Hepatocyte (in vitro differentiated cells): ENCODE measurements around the gene THAP4. TPM values are rescaled to one million over a fixed set of nuclear protein-coding genes. Genes with fewer than 3 reads are reported as not detected.

Source experiments
- DNase-seq: peaks from one replicate; pipeline ENCODE4 v3.0.0-alpha.2; 2016; ENCODE audit warnings: low spot score
- H2AFZ ChIP-seq: fragments of 200-600 bp; sonication (generic); 2 replicates; pipeline ENCODE4 v1.6.0; 2016; ENCODE audit warnings: antibody characterized with exemption, mild to moderate bottlenecking
- H3K27ac ChIP-seq: fragments of 200-600 bp; sonication (generic); 2 replicates; pipeline ENCODE4 v1.5.1; 2016; ENCODE audit warnings: mild to moderate bottlenecking
- H3K27me3 ChIP-seq: fragments of 200-600 bp; sonication (generic); 2 replicates; pipeline ENCODE4 v1.6.1; 2016
- H3K36me3 ChIP-seq: fragments of 200-600 bp; sonication (generic); replicated peaks from 2 replicates; pipeline ENCODE4 v1.5.1; 2016; ENCODE audit warnings: low read depth; ENCODE audit not compliant: insufficient read depth
- H3K4me1 ChIP-seq: fragments of 200-600 bp; sonication (generic); 2 replicates; pipeline ENCODE4 v1.5.1; 2016; ENCODE audit warnings: mild to moderate bottlenecking, moderate library complexity; ENCODE audit not compliant: insufficient read depth
- H3K4me2 ChIP-seq: fragments of 200-600 bp; sonication (generic); 2 replicates; pipeline ENCODE4 v1.6.0; 2016
- H3K4me3 ChIP-seq: fragments of 200-600 bp; sonication (generic); 2 replicates; pipeline ENCODE4 v1.5.1; 2016; ENCODE audit warnings: mild to moderate bottlenecking
- H3K79me2 ChIP-seq: fragments of 200-600 bp; sonication (generic); 2 replicates; pipeline ENCODE4 v1.6.0; 2017; ENCODE audit warnings: mild to moderate bottlenecking
- H3K9me2 ChIP-seq: fragments of 200-600 bp; sonication (generic); replicated peaks from 2 replicates; pipeline ENCODE4 v1.6.0; 2017; ENCODE audit warnings: mild to moderate bottlenecking; ENCODE audit not compliant: insufficient read depth
- H3K9me3 ChIP-seq: fragments of 200-600 bp; sonication (generic); 2 replicates; pipeline ENCODE4 v1.5.1; 2016; ENCODE audit warnings: low read depth, mild to moderate bottlenecking
- H4K20me1 ChIP-seq: fragments of 200-600 bp; sonication (generic); 2 replicates; pipeline ENCODE4 v1.6.0; 2016; ENCODE audit warnings: mild to moderate bottlenecking; ENCODE audit not compliant: insufficient read depth, poor library complexity, severe bottlenecking
- EZH2 ChIP-seq: fragments of 200-600 bp; sonication (generic); IDR thresholded peaks from 2 replicates; pipeline ENCODE4 v1.6.1; 2016; ENCODE audit warnings: antibody characterized with exemption, mild to moderate bottlenecking, borderline replicate concordance
- EZH2phosphoT487 ChIP-seq: fragments of 200-600 bp; sonication (generic); IDR thresholded peaks from one replicate; pipeline ENCODE4 v1.6.1; 2018; ENCODE audit warnings: antibody characterized with exemption, mild to moderate bottlenecking, low read depth, moderate library complexity; ENCODE audit not compliant: unreplicated experiment, severe bottlenecking
- WGBS: methylation state at CpG from one replicate; pipeline ENCODE4 v1.1.6; 2016; ENCODE audit warnings: low lambda C conversion rate; ENCODE audit errors: missing lambda C conversion rate; 5-methylcytosine and 5-hydroxymethylcytosine counted together
- polyA plus RNA-seq: library from polyadenylated mRNA; unstranded; fragments of >200 nt; fragmentation: Nextera tagmentation; extraction: Ambion mirVana; gene quantifications from 2 replicates; pipeline ENCODE4 v1.2.1, GENCODE V29; 2016
- total RNA-seq: library from RNA; depleted of rRNA; stranded (reverse); fragments of >200 nt; gene quantifications from 2 replicates; pipeline ENCODE4 v1.2.3, GENCODE V29; 2014
- TF ChIP-seq, protein P1 (sequence below): fragments of 200-600 bp; sonication (generic); IDR thresholded peaks from 2 replicates; pipeline ENCODE4 v1.5.1; 2016; ENCODE audit warnings: antibody characterized with exemption, mild to moderate bottlenecking; ENCODE audit not compliant: poor library complexity

THAP4 gene
- total and polyA plus RNA-seq, 2 experiments from 2014 or later = 43.2 to 58.1 TPM

GRCh38 chr2:241638940-241639339 is 2.0 kb upstream of the THAP4 start:
- H3K9me2 ChIP-seq = no peaks in the 10 kb centered on the region
- peak overlapping the region; percentile 80 for H3K4me2 ChIP-seq
- peaks cover 86% of the 10 kb centered on the region for H3K79me2 ChIP-seq
- H3K27me3 ChIP-seq = no peaks in the 10 kb centered on the region
- no peak overlapping the region for H2AFZ ChIP-seq
- DNase-seq = no peak
- H3K36me3 ChIP-seq = no peaks in the 10 kb centered on the region
- no peak overlapping the region for H3K27ac ChIP-seq
- peaks cover 26% of the 10 kb centered on the region for H3K4me1 ChIP-seq
- no peaks in the 10 kb centered on the region for H3K9me3 ChIP-seq
- H3K4me3 ChIP-seq = peak overlapping the region; percentile 93
- peaks cover 56% of the 10 kb centered on the region for H4K20me1 ChIP-seq
- no peak for TF ChIP-seq EZH2phosphoT487
- TF ChIP-seq, protein P1, sequence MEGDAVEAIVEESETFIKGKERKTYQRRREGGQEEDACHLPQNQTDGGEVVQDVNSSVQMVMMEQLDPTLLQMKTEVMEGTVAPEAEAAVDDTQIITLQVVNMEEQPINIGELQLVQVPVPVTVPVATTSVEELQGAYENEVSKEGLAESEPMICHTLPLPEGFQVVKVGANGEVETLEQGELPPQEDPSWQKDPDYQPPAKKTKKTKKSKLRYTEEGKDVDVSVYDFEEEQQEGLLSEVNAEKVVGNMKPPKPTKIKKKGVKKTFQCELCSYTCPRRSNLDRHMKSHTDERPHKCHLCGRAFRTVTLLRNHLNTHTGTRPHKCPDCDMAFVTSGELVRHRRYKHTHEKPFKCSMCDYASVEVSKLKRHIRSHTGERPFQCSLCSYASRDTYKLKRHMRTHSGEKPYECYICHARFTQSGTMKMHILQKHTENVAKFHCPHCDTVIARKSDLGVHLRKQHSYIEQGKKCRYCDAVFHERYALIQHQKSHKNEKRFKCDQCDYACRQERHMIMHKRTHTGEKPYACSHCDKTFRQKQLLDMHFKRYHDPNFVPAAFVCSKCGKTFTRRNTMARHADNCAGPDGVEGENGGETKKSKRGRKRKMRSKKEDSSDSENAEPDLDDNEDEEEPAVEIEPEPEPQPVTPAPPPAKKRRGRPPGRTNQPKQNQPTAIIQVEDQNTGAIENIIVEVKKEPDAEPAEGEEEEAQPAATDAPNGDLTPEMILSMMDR = no peak
- WGBS = 94% methylated on average over 14 of the region's 14 CpGs

GRCh38 chr2:241637795-241638660 is 1.1 kb upstream of the THAP4 start:
- H2AFZ ChIP-seq = peak overlapping the region; percentile 90
- H3K9me3 ChIP-seq = no peaks in the 10 kb centered on the region
- peak; percentile 49 for DNase-seq
- peak overlapping the region; percentile 93 for H3K4me3 ChIP-seq
- peaks cover 26% of the 10 kb centered on the region for H3K4me1 ChIP-seq
- no peaks in the 10 kb centered on the region for H3K9me2 ChIP-seq
- H3K36me3 ChIP-seq = no peaks in the 10 kb centered on the region
- H3K27me3 ChIP-seq = no peaks in the 10 kb centered on the region
- H3K27ac ChIP-seq = peak overlapping the region; percentile 99
- H3K4me2 ChIP-seq = peak overlapping the region; percentile 80
- peaks cover 52% of the 10 kb centered on the region for H4K20me1 ChIP-seq
- no peak for TF ChIP-seq EZH2phosphoT487
- TF ChIP-seq EZH2 = no peak
- peaks cover 86% of the 10 kb centered on the region for H3K79me2 ChIP-seq
- 4% methylated on average over 29 of the region's 67 CpGs for WGBS

GRCh38 chr2:241636182-241637017 is 558 bp downstream of the THAP4 start:
- no peaks in the 10 kb centered on the region for H3K27me3 ChIP-seq
- H3K79me2 ChIP-seq = peaks cover 86% of the 10 kb centered on the region
- DNase-seq = peak; percentile 77
- no peaks in the 10 kb centered on the region for H3K9me3 ChIP-seq
- H3K4me2 ChIP-seq = peak overlapping the region; percentile 89
- no peaks in the 10 kb centered on the region for H3K36me3 ChIP-seq
- peak overlapping the region; percentile 84 for H2AFZ ChIP-seq
- WGBS = under 1% methylated on average over 46 of the region's 97 CpGs
- H3K9me2 ChIP-seq = no peaks in the 10 kb centered on the region
- TF ChIP-seq, protein P1 = no peak
- TF ChIP-seq EZH2phosphoT487 (no peak), EZH2 (no peak)
- peaks cover 26% of the 10 kb centered on the region for H3K4me1 ChIP-seq
- peak overlapping the region; percentile 99 for H3K27ac ChIP-seq
- peak overlapping the region; percentile 98 for H3K4me3 ChIP-seq
- peaks cover 41% of the 10 kb centered on the region for H4K20me1 ChIP-seq
